HG02588 (cell line): Measurements from ENCODE around the gene RXRA.

Experiments
- ATAC-seq: cut with Tn5 transposase; IDR thresholded peaks from one replicate; pipeline ENCODE4 v1.9.1; 2021; ENCODE audit warnings: mild to moderate bottlenecking, moderate library complexity; ENCODE audit not compliant: unreplicated experiment

RXRA gene

GRCh38 chr9:134336228-134336627 lies 10.0 kb downstream of the RXRA start:
- ATAC-seq: no peak

- no peak for ATAC-seq
Measured at GRCh38 chr9:134336924-134337323, 10.7 kb downstream of the RXRA start.

GRCh38 chr9:134337469-134337868 lies 11.2 kb downstream of the RXRA start:
- ATAC-seq: no peak

- no peak for ATAC-seq
Measured at GRCh38 chr9:134338394-134339182, 12.3 kb downstream of the RXRA start.

GRCh38 chr9:134339183-134339806 lies 13.0 kb downstream of the RXRA start:
- ATAC-seq: no peak

GRCh38 chr9:134340475-134341160 lies 14.4 kb downstream of the RXRA start:
- ATAC-seq: no peak

- no peak for ATAC-seq
Measured at GRCh38 chr9:134341306-134341705, 15.1 kb downstream of the RXRA start.

- no peak for ATAC-seq
Measured at GRCh38 chr9:134341929-134342745, 15.9 kb downstream of the RXRA start.

- ATAC-seq: no peak
Measured at GRCh38 chr9:134342746-134343115, 16.5 kb downstream of the RXRA start.

- no peak for ATAC-seq
Measured at GRCh38 chr9:134343637-134344036, 17.4 kb downstream of the RXRA start.

GRCh38 chr9:134344068-134344799 lies 18.0 kb downstream of the RXRA start:
- no peak for ATAC-seq

GRCh38 chr9:134344800-134345310 lies 18.6 kb downstream of the RXRA start:
- ATAC-seq: no peak

- no peak for ATAC-seq
Measured at GRCh38 chr9:134345737-134346136, 19.5 kb downstream of the RXRA start.

- no peak for ATAC-seq
Measured at GRCh38 chr9:134346151-134346550, 19.9 kb downstream of the RXRA start.

GRCh38 chr9:134346840-134347583 lies 20.8 kb downstream of the RXRA start:
- no peak for ATAC-seq

GRCh38 chr9:134347996-134348395 lies 21.7 kb downstream of the RXRA start:
- ATAC-seq: no peak

GRCh38 chr9:134348404-134349155 lies 22.3 kb downstream of the RXRA start:
- no peak for ATAC-seq

- ATAC-seq: no peak
Measured at GRCh38 chr9:134349936-134350335, 23.7 kb downstream of the RXRA start.
